Osteoblast (primary cell): ENCODE measurements around the gene C15orf39. TPM values are rescaled to one million over a fixed set of nuclear protein-coding genes. Genes with fewer than 3 reads are reported as not detected.
"Not testable (repeated sequence)": the region's sequence is repeated elsewhere in the genome, so short reads cannot be mapped to it uniquely, and the experiment has no call there.

Source experiments
- DNase-seq: peaks from one replicate; pipeline ENCODE4 v3.0.0; 2011; ENCODE audit warnings: low spot score, mixed read lengths; ENCODE audit not compliant: insufficient read length; ENCODE audit errors: missing footprints
- H2AFZ ChIP-seq: 2 replicates; pipeline ENCODE4 v1.6.0; 2011; ENCODE audit warnings: mild to moderate bottlenecking, low read length
- H3K27ac ChIP-seq: 2 replicates; pipeline ENCODE4 v1.5.1; 2011; ENCODE audit warnings: mild to moderate bottlenecking, low read depth, low read length, moderate library complexity
- H3K27me3 ChIP-seq: 2 replicates; pipeline ENCODE4 v1.6.0; 2012; ENCODE audit warnings: mild to moderate bottlenecking, control low read depth, inconsistent platforms, low read length, moderate library complexity; ENCODE audit not compliant: insufficient read depth
- H3K36me3 ChIP-seq: 2 replicates; pipeline ENCODE4 v1.5.1; 2011; ENCODE audit warnings: mild to moderate bottlenecking, low read length, control low read depth, moderate library complexity; ENCODE audit not compliant: insufficient read depth
- H3K4me1 ChIP-seq: 2 replicates; pipeline ENCODE4 v1.5.1; 2011; ENCODE audit warnings: mild to moderate bottlenecking, low read length, control low read depth, moderate library complexity; ENCODE audit not compliant: insufficient read depth
- H3K4me2 ChIP-seq: 2 replicates; pipeline ENCODE4 v1.6.0; 2011; ENCODE audit warnings: mild to moderate bottlenecking, low read length; ENCODE audit not compliant: insufficient read depth
- H3K4me3 ChIP-seq: fragments of 200-600 bp; sonication (generic); 3 replicates; pipeline ENCODE4 v1.5.1; 2012; ENCODE audit warnings: mild to moderate bottlenecking, low read length, inconsistent platforms; ENCODE audit not compliant: insufficient read depth
- H3K79me2 ChIP-seq: 2 replicates; pipeline ENCODE4 v1.6.0; 2012; ENCODE audit warnings: mild to moderate bottlenecking, low read length, control low read depth, inconsistent platforms; ENCODE audit not compliant: insufficient read depth
- H3K9me3 ChIP-seq: 2 replicates; pipeline ENCODE4 v1.5.1; 2011; ENCODE audit warnings: low read depth, low read length, control low read depth
- H4K20me1 ChIP-seq: 2 replicates; pipeline ENCODE4 v1.6.0; 2012; ENCODE audit warnings: mild to moderate bottlenecking, low read length, control low read depth; ENCODE audit not compliant: insufficient read depth
- total RNA-seq: library from RNA; depleted of rRNA; stranded (reverse); fragments of >200 nt; gene quantifications from 2 replicates; pipeline ENCODE4 v1.2.3, GENCODE V29; 2012
- TF ChIP-seq, protein P1 (sequence below): IDR thresholded peaks from 2 replicates; pipeline ENCODE4 v1.5.1; 2011; ENCODE audit warnings: mild to moderate bottlenecking, low read depth, low read length, moderate library complexity; ENCODE audit errors: extremely low read depth

Gene C15orf39
- total RNA-seq, 1 donor = 6.5 TPM

GRCh38 chr15:75224281-75224680 lies 22.6 kb downstream of the C15orf39 start:
- no peaks in the 10 kb centered on the region for H3K79me2 ChIP-seq
- H3K36me3 ChIP-seq = no peaks in the 10 kb centered on the region
- peaks cover 14% of the 10 kb centered on the region for H3K27me3 ChIP-seq
- TF ChIP-seq, protein P1, sequence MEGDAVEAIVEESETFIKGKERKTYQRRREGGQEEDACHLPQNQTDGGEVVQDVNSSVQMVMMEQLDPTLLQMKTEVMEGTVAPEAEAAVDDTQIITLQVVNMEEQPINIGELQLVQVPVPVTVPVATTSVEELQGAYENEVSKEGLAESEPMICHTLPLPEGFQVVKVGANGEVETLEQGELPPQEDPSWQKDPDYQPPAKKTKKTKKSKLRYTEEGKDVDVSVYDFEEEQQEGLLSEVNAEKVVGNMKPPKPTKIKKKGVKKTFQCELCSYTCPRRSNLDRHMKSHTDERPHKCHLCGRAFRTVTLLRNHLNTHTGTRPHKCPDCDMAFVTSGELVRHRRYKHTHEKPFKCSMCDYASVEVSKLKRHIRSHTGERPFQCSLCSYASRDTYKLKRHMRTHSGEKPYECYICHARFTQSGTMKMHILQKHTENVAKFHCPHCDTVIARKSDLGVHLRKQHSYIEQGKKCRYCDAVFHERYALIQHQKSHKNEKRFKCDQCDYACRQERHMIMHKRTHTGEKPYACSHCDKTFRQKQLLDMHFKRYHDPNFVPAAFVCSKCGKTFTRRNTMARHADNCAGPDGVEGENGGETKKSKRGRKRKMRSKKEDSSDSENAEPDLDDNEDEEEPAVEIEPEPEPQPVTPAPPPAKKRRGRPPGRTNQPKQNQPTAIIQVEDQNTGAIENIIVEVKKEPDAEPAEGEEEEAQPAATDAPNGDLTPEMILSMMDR = no peak
- H3K9me3 ChIP-seq = no peaks in the 10 kb centered on the region
- peaks cover under 1% of the 10 kb centered on the region for H4K20me1 ChIP-seq
- H3K27ac ChIP-seq = no peak overlapping the region
- H2AFZ ChIP-seq = no peak overlapping the region
- H3K4me1 ChIP-seq = no peaks in the 10 kb centered on the region
- no peak overlapping the region for H3K4me2 ChIP-seq
- no peak overlapping the region for H3K4me3 ChIP-seq
- DNase-seq = peak; percentile 30

- not testable (repeated sequence) for H3K4me1 ChIP-seq, H2AFZ ChIP-seq, H4K20me1 ChIP-seq, H3K79me2 ChIP-seq, H3K27ac ChIP-seq, H3K36me3 ChIP-seq, H3K9me3 ChIP-seq, H3K4me3 ChIP-seq, H3K4me2 ChIP-seq
- H3K27me3 ChIP-seq = peaks cover 14% of the 10 kb centered on the region
- DNase-seq = peak; percentile 65
Observed at GRCh38 chr15:75225102-75225836, 23.6 kb downstream of the C15orf39 start.

GRCh38 chr15:75225951-75226732 lies 24.5 kb downstream of the C15orf39 start:
- peaks cover 4% of the 10 kb centered on the region for H4K20me1 ChIP-seq
- H3K4me3 ChIP-seq = no peak overlapping the region
- DNase-seq = no peak
- H3K27me3 ChIP-seq = peaks cover 14% of the 10 kb centered on the region
- no peaks in the 10 kb centered on the region for H3K4me1 ChIP-seq
- no peaks in the 10 kb centered on the region for H3K79me2 ChIP-seq
- no peak overlapping the region for H2AFZ ChIP-seq
- H3K27ac ChIP-seq = no peak overlapping the region
- no peaks in the 10 kb centered on the region for H3K36me3 ChIP-seq
- no peak overlapping the region for H3K4me2 ChIP-seq
- no peaks in the 10 kb centered on the region for H3K9me3 ChIP-seq
- TF ChIP-seq, protein P1 = no peak

DNA sequence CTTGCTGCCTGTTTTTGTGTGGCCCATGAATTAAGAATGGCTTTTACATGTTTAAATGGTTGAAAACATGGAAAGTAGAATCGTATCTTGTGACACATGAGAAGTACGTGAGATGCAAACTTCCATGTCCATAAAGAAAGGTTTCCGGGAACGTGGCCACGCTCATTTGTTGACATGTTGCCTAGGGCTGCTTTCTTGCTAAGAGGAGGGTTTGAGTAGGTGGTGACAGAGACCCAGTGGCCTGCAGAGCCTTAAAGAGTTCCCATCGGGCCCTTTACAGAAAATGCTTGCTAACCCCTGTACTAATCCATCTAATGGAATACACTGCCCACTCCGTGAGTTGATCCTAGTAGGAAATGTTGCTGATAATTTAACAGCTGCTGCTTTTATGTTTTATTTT lies 25.4 kb downstream of the C15orf39 start:
- not testable (repeated sequence) for H3K4me3 ChIP-seq, DNase-seq, H3K4me2 ChIP-seq, H3K27ac ChIP-seq, H3K4me1 ChIP-seq, H3K79me2 ChIP-seq, H4K20me1 ChIP-seq, H3K9me3 ChIP-seq, H3K36me3 ChIP-seq, H2AFZ ChIP-seq
- H3K27me3 ChIP-seq = peaks cover 19% of the 10 kb centered on the region
